Measurements from ENCODE around the gene MAP3K2. TPM values are rescaled to one million over a fixed set of nuclear protein-coding genes. Genes with fewer than 3 reads are reported as not detected.

MAP3K2 gene
- total and polyA plus RNA-seq, 2 of the 4 experiments (the other 2 are of a cell fraction), result 6.2 to 30.8 TPM

DNA sequence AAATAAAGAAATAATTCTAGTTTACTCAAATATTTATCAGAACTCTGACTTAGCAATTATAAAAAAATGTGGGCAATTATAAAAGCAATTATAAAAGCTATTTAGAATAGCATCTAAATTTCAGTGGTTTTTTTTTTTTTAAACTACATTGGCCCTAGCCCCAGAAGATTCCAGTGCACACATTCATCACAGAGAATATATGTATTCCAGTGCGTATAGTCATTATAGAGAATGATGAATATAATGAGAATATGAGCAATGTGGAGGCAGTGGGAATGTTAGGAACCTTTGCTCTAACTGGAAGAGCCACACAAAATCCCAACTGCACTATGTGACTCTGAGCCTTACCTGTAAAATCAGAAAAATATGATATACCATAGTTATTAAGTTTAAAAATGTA lies 10.5 kb downstream of the MAP3K2 start:
- Histone ChIP-seq H3K9me1 (ENCODE audit: insufficient read depth, low read length) (0 out of 2 replicates have a peak, but pooled peaks cover 2% of the 10 kb centered on the region), H3K23ac (ENCODE audit: low read depth, low read length) (no peak overlapping the region), H3K56ac (ENCODE audit: extremely low read depth, insufficient read depth, low read length) (no peak overlapping the region), H3K9me3 (ENCODE audit: control insufficient read depth, insufficient read depth, low read length) (no peaks in the 10 kb centered on the region; the same call in none of the 2 replicates), H3K79me1 (ENCODE audit: low read depth in 1 of 2, low read length in 2 of 2) (peaks cover 12 to 73% of the 10 kb centered on the region in 2 experiments; a peak in 3 of 4 replicates), H3K4me2 (ENCODE audit: low read depth, low read length) (no peak overlapping the region), H3K18ac (ENCODE audit: low read depth, low read length) (no peak overlapping the region), H4K5ac (ENCODE audit: low read depth, low read length) (no peak overlapping the region), H4K8ac (ENCODE audit: low read depth in 2 of 2, low read length in 2 of 2) (no peak overlapping the region), H4K91ac (ENCODE audit: insufficient read depth, low read depth, low read length) (no peak overlapping the region), H3K9ac (ENCODE audit: low read depth, low read length) (no peak overlapping the region), H2BK5ac (ENCODE audit: low read depth, low read length, poor library complexity, severe bottlenecking) (no peak overlapping the region), H2AFZ (replicated peaks; ENCODE audit: low read length, poor library complexity) (no peak overlapping the region), H2AK5ac (ENCODE audit: low read depth, low read length) (no peak overlapping the region), H3K27ac (ENCODE audit: insufficient read depth, low read length) (no peak overlapping the region), H4K20me1 (ENCODE audit: insufficient read depth, low read length) (peaks cover 68% of the 10 kb centered on the region), H3K4me1 (ENCODE audit: control insufficient read depth, insufficient read depth, low read length) (no peaks in the 10 kb centered on the region; the same call in 1 of the 2 replicates), H3K27me3 (ENCODE audit: control insufficient read depth, insufficient read depth, low read length) (no peaks in the 10 kb centered on the region), H2AK9ac (replicated peaks; ENCODE audit: low read depth, low read length, poor library complexity) (no peak overlapping the region), H2BK120ac (ENCODE audit: low read depth, low read length) (no peak overlapping the region), H3K36me3 (ENCODE audit: control insufficient read depth, insufficient read depth, low read length) (0 out of 2 replicates have a peak, but pooled peaks cover 2% of the 10 kb centered on the region), H2BK15ac (ENCODE audit: low read depth, low read length) (no peak overlapping the region), H3K4ac (ENCODE audit: low read depth, low read length) (no peak overlapping the region), H3K14ac (replicated peaks; ENCODE audit: low read depth, low read length) (no peak overlapping the region), H2BK20ac (ENCODE audit: low read depth, low read length) (no peak overlapping the region), H3K4me3 (ENCODE audit: insufficient read depth, low read depth, low read length) (no peak overlapping the region)
- DNase-seq, result peak; percentile 42
- intact Hi-C loops (cut with micrococcal nuclease) (no loop called here), in situ Hi-C loops (cut with MboI; ENCODE audit: low sequenced_read_pairs) (no loop called here), dilution Hi-C loops (cut with HindIII; ENCODE audit: low sequenced_read_pairs, unreplicated experiment) (no loop called here)
- ATAC-seq (ENCODE audit: low read depth), result peak; percentile 63
- CTCF ChIA-PET, result interaction anchor here (1.3 kb wide), 1 partner anchor 12 kb away, joined by 5 read pairs; no protein-coding TSS in a partner anchor
- WGBS, 2 experiments (ENCODE audit: extremely low coverage in 2 of 2, insufficient read length in 1 of 2), result no CpG with 5 or more reads among the region's 1 CpG
- BruUV-seq (replicated peaks), result no TSS peak
- TF ChIP-seq NFE2L2 (IDR thresholded peaks at IDR 0.05; ENCODE audit: low read depth, low read length), result no peak
- TF ChIP-seq MXI1 (IDR thresholded peaks at IDR 0.05; ENCODE audit: borderline replicate concordance, low read depth, low read length), result no peak
- TF ChIP-seq, protein P1, sequence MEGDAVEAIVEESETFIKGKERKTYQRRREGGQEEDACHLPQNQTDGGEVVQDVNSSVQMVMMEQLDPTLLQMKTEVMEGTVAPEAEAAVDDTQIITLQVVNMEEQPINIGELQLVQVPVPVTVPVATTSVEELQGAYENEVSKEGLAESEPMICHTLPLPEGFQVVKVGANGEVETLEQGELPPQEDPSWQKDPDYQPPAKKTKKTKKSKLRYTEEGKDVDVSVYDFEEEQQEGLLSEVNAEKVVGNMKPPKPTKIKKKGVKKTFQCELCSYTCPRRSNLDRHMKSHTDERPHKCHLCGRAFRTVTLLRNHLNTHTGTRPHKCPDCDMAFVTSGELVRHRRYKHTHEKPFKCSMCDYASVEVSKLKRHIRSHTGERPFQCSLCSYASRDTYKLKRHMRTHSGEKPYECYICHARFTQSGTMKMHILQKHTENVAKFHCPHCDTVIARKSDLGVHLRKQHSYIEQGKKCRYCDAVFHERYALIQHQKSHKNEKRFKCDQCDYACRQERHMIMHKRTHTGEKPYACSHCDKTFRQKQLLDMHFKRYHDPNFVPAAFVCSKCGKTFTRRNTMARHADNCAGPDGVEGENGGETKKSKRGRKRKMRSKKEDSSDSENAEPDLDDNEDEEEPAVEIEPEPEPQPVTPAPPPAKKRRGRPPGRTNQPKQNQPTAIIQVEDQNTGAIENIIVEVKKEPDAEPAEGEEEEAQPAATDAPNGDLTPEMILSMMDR (conservative IDR thresholded peaks at IDR 0.05; ENCODE audit: low read depth, low read length), result no peak
- no peak for TF ChIP-seq CEBPB (IDR thresholded peaks at IDR 0.05; ENCODE audit: low read depth, low read length)
- TF ChIP-seq SMC3 (IDR thresholded peaks at IDR 0.05; ENCODE audit: low read depth, low read length), result no peak
- TF ChIP-seq RFX5 (IDR thresholded peaks at IDR 0.05; ENCODE audit: low read depth, low read length), result no peak
- POLR2A ChIA-PET (ENCODE audit: unreplicated experiment), result no interaction called here
